GM18502 (cell line): ENCODE results near the gene FBLN2.

ENCODE experiments used
- ATAC-seq: cut with Tn5 transposase; IDR thresholded peaks from one replicate; pipeline ENCODE4 v1.9.1; 2021; ENCODE audit warnings: mild to moderate bottlenecking; ENCODE audit not compliant: unreplicated experiment, poor library complexity

FBLN2 gene

DNA sequence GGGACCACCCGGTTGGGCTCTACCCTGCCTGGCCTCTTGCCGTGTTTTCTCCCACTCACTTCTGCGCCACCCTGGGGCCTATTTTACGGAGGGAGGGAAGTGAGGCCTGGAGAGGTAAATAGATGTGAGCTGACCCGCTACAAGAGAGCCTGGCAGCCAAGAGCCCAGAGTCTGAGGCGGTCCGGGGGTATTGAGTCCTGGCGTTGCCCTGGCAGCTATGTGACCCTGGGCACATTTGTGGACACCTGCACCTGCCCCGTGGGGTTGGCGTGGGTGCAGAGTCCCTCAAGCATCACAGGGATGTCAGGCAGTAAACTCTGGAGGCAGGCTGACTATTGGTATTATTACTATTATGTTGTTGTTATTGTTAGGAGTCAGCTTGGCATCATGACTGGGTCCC lies 85.7 kb downstream of the FBLN2 start:
- ATAC-seq = no peak

DNA sequence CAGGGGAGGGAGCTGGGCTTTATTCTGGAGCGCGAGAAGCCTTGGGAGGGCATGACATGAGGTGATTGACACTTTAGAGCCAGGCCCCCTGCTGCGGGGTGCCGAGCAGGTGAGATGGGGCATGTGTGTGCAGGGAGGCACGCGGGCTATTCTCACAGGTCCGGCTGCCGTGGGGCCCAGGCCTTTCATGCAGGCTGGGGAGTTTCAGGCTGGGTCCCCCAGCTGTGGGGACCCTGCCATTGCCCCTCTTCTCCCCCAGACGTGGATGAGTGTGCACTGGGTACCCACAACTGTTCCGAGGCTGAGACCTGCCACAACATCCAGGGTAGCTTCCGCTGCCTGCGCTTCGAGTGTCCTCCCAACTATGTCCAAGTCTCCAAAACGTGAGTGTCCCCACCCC lies 87.3 kb downstream of the FBLN2 start:
- ATAC-seq = no peak

DNA sequence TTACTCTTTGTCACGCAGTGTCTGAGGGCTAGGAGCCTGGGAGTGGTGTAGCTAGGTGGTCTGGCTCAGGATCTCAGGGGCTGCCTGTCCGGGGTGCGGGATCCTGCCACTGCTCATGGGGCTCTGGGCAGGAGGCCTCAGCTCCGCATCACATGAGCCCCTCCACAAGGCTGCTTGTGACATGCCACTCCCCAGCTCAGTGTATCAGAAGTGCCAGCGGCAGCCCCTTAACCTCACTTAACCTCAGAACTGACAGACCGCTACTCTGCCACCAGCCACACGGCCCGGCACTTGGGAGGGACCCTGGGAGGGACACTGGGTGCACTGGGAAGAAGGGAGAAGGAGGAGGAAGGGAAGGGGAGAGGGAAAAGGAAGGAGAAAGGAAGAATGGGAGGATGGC lies 87.9 kb downstream of the FBLN2 start:
- ATAC-seq = no peak

DNA sequence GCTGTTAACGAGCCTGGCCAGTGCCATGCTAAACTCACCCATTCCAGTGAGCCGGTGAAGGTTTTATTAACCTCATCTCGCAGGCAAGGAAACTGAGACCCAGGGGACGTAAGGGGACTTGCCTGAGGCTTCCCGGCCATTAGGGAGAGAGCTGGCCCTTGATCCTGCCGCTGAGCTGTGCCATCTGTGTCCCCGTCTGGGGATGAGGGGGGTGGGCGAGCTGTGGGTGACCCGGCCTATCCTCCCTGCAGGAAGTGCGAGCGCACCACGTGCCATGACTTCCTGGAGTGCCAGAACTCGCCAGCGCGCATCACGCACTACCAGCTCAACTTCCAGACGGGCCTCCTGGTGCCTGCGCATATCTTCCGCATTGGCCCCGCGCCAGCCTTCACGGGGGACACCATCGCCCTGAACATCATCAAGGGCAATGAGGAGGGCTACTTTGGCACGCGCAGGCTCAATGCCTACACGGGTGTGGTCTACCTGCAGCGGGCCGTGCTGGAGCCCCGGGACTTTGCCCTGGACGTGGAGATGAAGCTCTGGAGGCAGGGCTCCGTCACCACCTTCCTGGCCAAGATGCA lies 88.5 kb downstream of the FBLN2 start:
- no peak for ATAC-seq

DNA sequence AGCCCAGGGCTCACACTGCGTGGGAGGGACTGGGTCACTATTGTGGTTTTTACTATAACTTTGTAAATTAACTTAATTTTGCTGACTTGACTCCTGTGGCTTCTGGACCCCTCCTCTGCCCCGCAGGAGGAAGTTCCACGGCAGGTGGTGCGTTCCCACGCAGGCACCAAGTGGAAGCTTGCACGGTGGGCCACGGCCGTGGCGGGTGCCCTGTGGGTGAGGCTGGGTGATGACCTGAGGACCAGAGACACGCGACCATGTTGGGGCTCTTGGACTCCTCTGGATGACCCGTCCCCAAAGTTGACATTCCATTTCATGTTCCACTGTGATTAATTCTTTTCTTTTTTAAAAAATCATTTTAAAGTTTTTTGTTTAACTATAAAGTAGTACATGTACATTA lies 89.0 kb downstream of the FBLN2 start:
- no peak for ATAC-seq

DNA sequence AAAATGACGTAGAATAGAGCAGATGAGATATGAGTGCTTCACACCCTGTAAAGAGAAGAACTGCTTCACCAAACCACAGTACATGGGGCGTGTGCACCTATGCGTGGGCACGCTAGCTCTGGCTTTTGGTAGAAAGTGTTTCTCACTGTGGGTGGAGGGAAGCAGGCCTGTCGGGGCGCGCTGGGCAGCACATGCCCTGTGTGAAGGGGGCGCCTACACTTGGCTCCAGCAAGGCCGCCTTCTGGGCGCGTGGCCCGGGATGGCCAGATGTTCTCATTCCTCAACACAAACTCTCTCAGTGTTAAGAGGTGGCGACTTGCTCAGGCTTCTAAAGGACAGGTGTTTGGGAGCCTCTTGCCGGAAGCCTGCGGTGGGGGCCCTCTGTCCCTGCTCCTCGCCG lies 90.0 kb downstream of the FBLN2 start:
- ATAC-seq = no peak

DNA sequence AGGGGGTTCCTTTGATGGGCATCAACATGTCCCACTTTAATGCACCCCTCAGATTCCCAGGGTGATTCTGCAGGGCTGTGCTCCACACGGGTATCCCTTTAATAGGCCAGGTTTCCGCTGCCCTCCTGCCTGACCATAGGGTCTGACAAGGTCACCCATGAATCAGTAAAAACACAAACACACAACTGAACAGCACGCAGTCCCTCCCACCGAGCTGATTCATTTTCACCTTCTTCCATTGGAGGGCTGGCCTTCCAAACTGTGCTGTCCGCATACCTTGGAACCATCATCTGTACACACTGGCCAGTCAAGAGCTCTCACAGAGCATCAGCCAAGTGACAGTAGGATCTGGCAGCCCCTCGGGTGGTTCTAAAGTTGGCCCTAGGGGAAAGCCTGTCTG lies 93.7 kb downstream of the FBLN2 start:
- no peak for ATAC-seq

DNA sequence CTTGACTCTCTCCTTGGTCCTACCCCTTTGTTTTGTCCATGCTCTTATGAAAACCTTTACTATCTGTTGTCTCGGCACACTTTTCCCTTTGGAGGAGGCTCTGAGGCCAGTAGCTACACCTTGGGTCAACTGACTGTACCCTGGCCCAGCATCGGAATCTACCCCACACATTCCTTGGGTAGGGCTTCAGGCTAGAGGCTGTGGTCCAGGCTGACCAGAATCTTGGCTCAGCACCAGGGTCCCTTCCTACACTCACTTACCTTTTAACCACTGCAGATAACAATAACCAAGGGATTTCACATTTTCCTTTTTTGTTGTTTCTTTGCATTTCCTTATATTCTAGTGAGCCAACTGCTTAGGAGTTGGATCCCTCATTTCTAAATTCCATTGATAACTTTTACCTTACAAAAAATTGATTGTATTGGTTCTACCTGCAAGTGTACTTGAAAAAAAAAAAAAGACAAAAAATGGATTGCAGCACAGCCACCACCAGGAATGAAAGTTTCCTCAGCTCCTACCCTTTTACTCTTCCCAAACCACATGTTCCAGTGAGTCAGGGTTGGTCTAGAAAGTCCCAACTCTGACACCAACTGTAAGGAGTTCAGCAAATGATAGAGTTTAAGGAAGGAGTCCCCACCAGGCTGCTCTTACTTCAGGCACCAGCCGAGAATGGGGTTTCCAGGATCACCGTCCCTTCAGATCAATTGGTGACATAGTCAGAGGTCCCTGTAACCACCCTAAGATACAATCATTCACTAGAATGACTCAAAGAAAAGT lies 95.6 kb downstream of the FBLN2 start:
- ATAC-seq = no peak

DNA sequence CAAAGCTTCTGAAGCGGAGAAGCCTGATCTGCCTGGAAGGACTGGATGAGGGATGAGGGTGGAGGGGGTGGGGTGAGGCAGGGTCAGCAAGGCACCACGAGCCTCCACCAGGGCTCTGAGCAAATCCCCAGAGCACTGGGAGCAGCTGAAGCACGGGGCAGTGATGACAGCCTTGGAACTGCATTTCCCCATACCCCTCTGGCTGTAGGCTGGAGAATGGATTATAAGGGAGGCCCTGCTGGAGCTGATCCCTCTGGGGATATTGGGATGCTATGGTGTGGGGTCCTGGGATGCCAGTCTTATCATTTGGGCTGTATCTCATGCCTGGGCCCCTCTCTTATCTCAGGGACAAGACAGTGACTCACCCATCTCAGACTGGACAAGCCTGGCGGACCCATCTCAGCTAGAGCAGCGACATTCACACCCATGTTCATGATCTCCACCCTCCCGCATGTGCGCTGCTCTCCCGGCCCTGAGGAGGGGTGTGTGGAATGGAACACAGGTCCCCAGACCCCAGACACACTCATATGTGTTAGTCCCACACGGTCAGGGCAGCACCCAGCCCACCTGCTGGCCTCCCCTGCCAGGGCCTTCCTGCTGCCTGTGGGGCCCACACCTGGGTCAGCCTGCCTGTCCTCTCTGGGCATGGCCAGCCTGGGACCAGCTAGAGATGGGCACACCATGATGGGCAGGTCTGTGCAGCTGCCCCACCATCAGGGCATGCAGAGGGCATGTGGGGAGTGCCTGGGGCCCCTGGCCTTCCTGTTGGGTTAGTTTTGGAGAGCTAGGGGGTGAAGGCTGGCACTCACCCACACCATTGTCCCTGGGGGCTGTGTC lies 97.1 kb downstream of the FBLN2 start:
- ATAC-seq = no peak

DNA sequence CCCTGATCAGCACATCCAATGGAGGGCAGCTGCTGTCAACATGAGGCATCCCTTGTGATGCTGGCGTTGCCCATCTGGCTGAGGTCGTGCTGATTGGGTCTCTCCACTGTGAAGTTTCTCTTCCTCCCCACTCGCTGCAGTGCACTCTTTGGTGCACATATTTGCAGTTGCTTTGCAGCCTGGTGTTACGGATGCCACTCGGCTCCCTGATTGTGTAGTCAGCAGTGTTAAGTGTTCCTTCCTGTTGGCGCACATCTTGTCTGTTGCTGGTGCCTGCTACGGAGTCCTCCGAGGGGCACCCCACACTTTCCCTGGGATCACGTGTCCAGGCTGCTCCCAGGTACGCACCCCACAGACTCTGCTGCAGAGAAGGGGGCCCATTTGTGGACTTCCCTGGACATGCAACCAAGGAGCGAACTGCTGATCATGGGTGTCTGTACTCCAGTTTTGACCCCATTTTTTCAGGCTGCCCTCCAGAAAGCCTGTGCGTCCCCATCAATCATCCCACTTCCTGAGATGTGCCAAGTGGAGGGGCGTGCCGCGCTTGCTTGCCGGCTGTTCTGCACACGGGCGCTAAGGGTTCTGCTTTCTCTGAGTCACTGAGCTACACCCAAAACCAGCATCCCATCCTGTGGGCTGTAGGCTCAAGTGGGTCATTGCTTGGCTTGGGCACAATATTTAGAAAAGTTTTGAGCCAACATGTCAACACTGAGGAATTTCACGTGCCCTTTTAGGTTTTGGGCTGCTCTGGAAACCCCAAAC lies 98.6 kb downstream of the FBLN2 start:
- no peak for ATAC-seq

DNA sequence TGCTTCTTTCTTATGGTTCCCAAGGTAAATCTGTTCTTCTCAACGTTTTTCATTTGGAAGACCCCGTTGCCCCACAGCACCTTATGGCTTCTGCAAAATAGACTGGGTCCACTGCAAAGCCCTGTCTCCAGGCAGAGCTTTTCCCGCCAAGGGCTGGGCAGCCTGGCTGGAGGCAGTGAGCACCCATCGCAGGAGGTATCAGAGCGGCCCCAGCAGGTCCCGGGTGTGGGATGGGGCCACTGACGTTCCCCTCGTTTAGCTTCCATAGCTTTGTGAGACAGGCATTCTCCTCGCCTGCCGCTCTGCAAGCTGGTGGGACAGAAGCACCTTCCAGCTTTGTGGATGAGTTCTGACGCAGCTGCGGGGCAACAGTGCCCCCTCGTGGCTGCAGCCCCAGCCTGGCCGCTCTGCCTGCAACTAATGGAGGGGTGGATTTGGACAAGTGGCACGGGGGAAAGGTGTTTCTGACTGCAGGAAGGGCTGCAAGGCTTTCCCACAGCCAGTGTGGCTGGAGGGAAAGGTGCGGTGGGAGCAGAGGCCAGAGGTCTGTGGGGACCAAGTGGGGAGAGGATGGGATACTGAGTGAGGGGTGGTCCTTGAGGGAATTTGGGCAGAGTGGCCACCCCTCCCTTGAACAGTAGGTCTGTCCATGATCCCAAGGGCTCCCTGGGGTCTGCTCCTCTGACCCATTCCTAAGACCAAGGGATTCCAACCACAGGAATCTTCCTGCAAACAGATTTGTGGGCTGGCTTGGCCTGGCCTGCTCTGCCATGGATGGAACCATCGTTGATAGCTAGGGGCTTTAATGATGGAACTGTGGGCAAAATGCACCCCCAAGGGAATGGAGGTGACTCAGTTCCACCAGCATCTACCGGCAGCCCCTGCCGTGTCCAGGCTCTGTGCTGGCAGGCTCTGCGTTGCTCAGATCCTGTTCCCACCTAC lies 99.4 kb downstream of the FBLN2 start:
- peak; percentile 62 for ATAC-seq

DNA sequence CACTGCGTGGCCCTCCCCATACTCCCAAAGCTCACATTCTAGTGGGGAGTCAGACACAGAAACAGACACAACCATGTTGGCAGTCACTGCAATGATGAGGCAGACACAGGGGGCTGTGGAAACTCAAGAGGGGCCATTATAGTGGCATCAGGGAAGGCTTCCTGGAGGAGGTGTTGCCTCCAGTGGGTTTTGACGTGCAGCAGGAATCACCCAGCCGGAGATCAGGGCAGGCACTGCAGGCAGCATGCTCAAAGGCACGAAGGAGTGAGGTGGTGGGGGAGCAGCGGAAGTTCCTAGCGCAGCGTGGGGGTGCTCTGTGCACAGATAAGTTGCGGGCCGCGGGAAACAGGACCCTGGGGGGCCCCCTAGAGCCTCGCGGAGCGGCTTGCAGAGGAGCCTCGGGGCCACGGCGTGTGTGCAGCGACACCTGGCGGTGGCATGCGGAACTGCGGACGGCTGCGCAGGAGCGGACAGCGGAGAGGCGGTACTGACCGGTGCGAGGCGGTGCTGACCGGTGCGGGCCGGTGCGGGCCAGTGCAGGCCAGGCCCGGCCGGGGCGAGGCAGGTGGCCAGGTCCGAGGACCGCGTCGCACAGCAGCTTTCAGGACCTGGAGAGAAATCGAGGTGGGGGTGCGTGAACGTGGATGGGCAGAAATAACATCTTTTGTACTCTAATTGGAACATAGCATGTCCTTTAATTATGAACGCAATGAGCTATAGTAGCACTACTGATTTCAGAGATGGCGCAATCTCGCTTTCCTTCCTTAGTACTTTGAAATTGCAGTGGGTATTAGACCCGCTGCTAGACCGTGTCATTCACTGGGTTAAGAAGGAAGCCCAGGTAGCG lies 101.5 kb downstream of the FBLN2 start:
- peak; percentile 65 for ATAC-seq

DNA sequence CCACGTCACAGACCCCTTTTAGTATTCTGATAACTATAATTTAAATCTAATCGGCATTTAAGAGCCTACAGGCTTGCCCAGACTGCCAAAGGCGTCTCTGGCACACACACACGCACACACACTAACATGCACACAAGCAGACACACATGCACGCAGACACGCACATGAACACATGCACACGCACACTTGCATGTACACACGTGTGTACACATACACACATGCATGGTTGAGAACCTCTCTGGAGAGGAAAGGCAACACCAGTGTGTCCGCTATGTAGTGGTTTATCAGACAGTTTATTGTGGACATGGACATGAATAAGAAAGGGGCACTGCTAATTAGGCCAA lies 102.1 kb downstream of the FBLN2 start:
- ATAC-seq = no peak

DNA sequence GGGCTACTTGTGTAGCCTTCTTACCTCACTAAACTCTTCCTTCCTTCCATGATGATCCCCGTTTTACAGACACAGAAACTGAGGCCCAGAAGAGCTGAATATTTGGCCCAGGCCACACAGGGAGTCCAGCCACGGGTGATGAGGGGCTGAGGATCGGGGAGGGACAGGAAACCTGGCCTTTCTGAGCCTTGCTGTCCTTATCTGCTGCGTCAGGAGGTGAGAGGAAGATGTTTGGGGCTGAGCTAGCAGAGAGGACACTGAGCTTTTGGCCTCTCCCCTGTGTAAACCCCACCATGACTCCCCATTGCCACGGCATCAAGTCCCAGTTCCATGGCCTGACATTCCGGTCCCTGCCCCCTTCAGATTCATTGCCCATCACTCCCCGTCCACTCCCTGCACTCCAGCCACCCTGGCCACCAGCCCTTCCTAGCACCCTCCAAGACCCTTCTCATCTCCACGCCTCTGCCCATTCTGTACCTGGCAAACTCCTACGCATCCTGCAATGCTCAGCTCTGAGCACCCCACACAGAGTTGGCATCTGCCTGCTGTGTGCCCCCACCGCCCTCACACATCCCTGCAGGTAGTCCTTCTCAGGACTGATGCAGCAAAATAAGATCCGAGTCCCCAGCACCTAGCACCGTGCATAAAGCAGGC lies 103.0 kb downstream of the FBLN2 start:
- no peak for ATAC-seq

DNA sequence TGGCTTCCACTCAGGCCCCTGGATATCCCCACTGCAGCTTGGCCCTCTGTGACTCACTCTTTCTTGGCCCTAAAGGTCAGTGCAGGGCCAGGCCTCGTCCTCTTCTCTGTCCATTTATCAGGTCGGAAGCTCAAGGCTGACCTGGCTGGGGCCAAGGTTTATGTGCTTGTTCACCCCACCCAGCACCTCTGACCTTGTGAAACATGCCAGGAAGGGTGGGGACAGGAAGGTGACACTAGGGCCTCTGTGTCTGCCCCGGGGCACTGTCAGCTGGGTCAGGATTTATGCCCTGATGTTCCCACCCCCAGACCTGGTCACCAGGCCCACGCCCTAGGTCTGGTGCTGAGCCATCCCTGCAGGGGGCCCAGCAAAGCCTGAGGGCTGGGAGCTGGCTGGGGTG lies 103.8 kb downstream of the FBLN2 start:
- ATAC-seq = no peak

DNA sequence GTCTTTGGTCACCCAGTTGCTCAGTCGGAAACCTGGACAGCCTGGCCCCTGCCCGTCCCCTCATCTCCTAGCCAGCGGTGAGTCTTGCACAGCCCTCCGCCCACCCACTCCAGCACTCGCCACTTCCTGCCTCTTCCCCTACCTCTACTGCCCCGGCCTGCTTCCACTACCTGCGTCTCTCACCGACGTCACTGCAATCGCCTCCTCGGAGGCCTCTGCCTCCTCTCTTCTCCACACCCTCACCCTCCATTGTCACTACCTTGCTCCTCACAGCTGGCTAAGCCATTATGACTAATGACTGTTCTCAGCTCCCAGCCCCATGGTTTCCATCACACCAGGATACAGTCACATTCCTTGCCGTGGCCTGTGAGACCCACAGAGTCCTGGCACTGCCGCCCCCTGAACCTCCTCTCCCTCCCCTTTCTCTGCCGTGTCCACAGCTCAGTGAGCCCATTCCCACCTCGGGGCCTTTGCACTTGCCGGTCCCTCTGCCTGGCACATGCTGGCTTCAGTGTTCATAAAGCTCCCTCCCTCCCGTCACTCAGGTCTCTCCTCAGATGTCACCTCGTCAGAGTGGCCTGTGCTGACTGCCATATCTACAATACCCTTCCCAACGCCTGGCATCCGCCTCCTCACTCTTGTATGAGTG lies 104.8 kb downstream of the FBLN2 start:
- no peak for ATAC-seq

DNA sequence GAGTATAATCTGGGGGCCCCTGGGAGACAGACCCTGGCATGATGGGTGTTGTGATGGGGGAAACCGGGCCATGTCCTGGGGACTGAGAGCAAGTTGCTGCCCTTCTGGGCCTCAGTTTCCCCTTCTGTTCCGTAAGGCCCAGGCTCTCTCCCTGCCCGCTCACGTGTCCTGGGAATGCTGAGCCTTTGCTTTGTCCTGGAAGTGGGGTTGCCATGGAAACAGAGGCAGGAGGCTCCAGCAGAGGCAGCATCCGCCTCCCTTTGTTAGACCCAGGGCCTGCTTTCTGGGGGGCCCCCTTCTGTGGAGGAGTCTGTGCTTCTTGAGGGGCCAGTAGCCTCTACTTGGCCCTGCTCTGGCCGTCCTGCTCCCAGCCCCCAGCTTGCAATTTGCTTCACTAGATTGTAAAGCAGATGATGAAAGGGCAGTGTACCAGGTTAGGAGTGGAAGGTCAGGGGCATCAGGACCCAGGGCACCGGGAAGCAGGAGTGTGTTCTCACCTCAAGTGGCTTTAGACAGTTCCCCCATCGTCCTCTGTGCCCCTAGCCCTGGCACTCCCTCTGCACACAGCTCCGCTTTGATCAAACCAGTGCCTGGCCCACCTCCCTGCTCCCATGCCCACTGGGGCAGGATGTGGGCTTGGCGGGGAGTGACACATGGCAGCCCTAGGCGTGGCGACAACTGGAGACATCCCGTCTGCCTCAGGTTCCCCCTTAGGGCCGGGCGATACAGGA lies 105.6 kb downstream of the FBLN2 start:
- ATAC-seq = no peak
